ENCODE measurements around the gene CDH23.

The CDH23 gene

DNA sequence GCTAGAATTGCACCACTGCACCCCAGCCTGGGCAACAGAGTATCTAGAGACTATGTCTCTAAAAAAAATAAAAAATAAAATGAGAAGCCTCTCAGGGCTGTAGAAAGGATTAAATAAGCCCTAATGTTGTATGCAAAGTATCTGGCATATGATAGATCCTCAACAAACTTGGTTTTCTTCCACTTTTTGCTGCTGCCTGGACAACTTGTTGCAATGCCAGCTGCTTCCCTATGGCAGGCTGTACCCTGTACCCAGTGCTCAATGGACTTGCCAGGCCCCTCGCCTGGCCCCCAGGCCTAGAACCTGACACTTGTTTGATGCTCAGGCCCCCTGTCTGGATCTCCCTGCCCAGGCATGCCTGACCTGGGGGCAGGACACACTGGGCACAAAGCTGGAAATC lies 28.5 kb upstream of the CDH23 start:
- DNase-seq (ENCODE audit: low read depth, low spot score) = no peak

GRCh38 chr10:71368643-71369042 lies 28.1 kb upstream of the CDH23 start:
- TF ChIP-seq CTCF (IDR thresholded peaks at IDR 0.05; ENCODE audit: low read depth, low read length) = no peak
- H3K4me3 ChIP-seq (ENCODE audit: low read depth, low read length) = no peak overlapping the region
- in situ Hi-C loops (cut with HindIII; ENCODE audit: low sequenced_read_pairs) = no loop called here
- DNase-seq (ENCODE audit: low read depth, low spot score) = no peak

More for the DNA sequence above, 28.5 kb upstream of the CDH23 start:
- H3K4me3 ChIP-seq (ENCODE audit: low read depth, low read length) = no peak overlapping the region
- TF ChIP-seq CTCF (IDR thresholded peaks at IDR 0.05; ENCODE audit: low read depth, low read length) = no peak
- in situ Hi-C loops (cut with HindIII; ENCODE audit: low sequenced_read_pairs) = no loop called here

DNA sequence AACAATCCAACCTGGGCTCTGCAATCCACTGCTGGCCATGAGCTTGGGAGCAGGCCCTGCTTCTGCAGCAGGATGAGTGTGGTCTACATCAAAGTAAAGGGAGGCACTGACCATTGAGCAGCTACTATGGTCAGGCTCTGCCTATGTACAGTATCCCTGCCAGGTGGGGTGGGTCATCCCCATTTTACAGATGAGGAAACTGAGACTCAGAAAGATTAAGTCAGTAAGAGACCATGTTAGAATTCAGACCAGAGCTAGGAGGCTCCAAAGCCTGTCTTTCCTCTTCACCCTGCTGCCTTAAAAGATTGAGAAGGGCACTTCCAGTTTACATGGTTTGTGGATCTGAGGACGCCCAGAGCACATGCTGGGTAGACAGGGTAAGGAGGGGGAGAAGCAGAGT lies 27.1 kb upstream of the CDH23 start:
- DNase-seq (ENCODE audit: low read depth, low spot score) = no peak
- in situ Hi-C loops (cut with HindIII; ENCODE audit: low sequenced_read_pairs) = no loop called here
- no peak for TF ChIP-seq CTCF (IDR thresholded peaks at IDR 0.05; ENCODE audit: low read depth, low read length)
- H3K4me3 ChIP-seq (ENCODE audit: low read depth, low read length) = no peak overlapping the region

DNA sequence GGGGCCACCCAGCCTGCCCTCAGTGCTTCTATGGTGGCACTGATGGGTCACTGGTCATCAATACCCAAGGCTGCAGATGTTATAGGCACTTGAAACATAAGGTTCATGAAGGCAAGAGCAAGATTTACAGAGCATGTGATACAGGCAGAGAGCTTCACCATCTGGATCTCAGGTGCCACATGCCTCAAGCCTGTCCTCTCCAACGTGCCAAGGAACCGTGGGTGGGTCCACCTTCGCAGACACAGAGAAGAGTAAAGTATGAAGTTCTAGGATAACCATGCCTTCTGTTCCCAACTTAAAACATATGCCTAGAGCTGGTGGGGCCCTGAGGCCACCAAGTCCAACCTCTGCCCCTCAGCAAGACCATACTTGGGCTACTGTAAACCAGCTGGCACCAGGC lies 26.7 kb upstream of the CDH23 start:
- H3K4me3 ChIP-seq (ENCODE audit: low read depth, low read length) = no peak overlapping the region
- DNase-seq (ENCODE audit: low read depth, low spot score) = no peak
- in situ Hi-C loops (cut with HindIII; ENCODE audit: low sequenced_read_pairs) = no loop called here
- TF ChIP-seq CTCF (IDR thresholded peaks at IDR 0.05; ENCODE audit: low read depth, low read length) = no peak

DNA sequence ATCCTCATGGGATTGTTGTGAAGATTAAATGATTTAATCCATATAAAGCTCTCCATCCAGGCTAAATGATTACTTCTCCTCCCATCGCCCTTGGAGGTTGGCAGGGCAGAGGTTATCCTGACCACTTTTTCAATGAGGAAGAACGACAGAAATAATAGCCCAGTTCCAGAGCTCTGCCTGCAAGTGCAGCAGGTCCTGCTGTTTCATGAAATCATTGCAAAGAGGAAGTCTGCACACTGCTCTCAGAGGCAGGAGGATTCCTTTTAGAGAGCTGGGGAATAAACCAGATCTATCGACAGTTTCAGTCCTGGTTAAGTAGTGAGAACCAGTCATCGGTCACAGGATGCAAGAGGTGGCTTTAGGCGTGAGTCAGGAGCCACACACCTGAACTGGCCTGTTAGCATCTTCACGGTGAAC lies 25.0 kb upstream of the CDH23 start:
- in situ Hi-C loops (cut with HindIII; ENCODE audit: low sequenced_read_pairs) = no loop called here
- TF ChIP-seq CTCF (IDR thresholded peaks at IDR 0.05; ENCODE audit: low read depth, low read length) = no peak
- no peak overlapping the region for H3K4me3 ChIP-seq (ENCODE audit: low read depth, low read length)
- DNase-seq (ENCODE audit: low read depth, low spot score) = no peak

GRCh38 chr10:71372882-71373495 lies 23.7 kb upstream of the CDH23 start:
- TF ChIP-seq CTCF (IDR thresholded peaks at IDR 0.05; ENCODE audit: low read depth, low read length) = no peak
- in situ Hi-C loops (cut with HindIII; ENCODE audit: low sequenced_read_pairs) = no loop called here
- no peak for DNase-seq (ENCODE audit: low read depth, low spot score)
- H3K4me3 ChIP-seq (ENCODE audit: low read depth, low read length) = no peak overlapping the region

Data from astrocyte of the spinal cord (primary cell).